ENCODE results near the gene RNASE1. TPM values are rescaled to one million over a fixed set of nuclear protein-coding genes. Genes with fewer than 3 reads are reported as not detected.

Gene RNASE1
- total RNA-seq, 1 donor from 2014 or later: 113 TPM

- Histone ChIP-seq H3K36me3 (ENCODE audit: control insufficient read depth in 3 of 3, insufficient read depth in 3 of 3, low read length in 3 of 3) (no peaks in the 10 kb centered on the region), H3K27me3 (ENCODE audit: control insufficient read depth in 3 of 3, insufficient read depth in 3 of 3, low read length in 3 of 3) (peaks cover 0 to 2% (median 0%) of the 10 kb centered on the region in 3 donors), H3K4me1 (ENCODE audit: control insufficient read depth in 3 of 3, insufficient read depth in 3 of 3, low read length in 3 of 3) (peaks cover 0 to 3% (median 3%) of the 10 kb centered on the region in 3 donors), H3K4me3 (ENCODE audit: low read length in 3 of 3) (no peak overlapping the region), H3K9ac (ENCODE audit: low read depth in 1 of 3, low read length in 3 of 3) (no peak overlapping the region), H3K9me3 (ENCODE audit: control insufficient read depth in 3 of 3, low read length in 3 of 3) (no peaks in the 10 kb centered on the region), H3K27ac (ENCODE audit: low read depth, low read length) (no peak overlapping the region)
Observed at GRCh38 chr14:20755037-20755436, 47.6 kb downstream of the RNASE1 start.

- H3K27ac ChIP-seq (ENCODE audit: low read depth, low read length): no peak overlapping the region
Observed at GRCh38 chr14:20754308-20754707, 48.3 kb downstream of the RNASE1 start.

GRCh38 chr14:20751963-20752562 is 50.6 kb downstream of the RNASE1 start:
- Histone ChIP-seq H3K4me3 (ENCODE audit: low read length in 3 of 3) (no peak overlapping the region), H3K36me3 (ENCODE audit: control insufficient read depth in 3 of 3, insufficient read depth in 3 of 3, low read length in 3 of 3) (no peaks in the 10 kb centered on the region), H3K27me3 (ENCODE audit: control insufficient read depth in 3 of 3, insufficient read depth in 3 of 3, low read length in 3 of 3) (peaks cover 0 to 2% (median 0%) of the 10 kb centered on the region in 3 donors), H3K9ac (ENCODE audit: low read depth in 1 of 3, low read length in 3 of 3) (no peak overlapping the region), H3K4me1 (ENCODE audit: control insufficient read depth in 3 of 3, insufficient read depth in 3 of 3, low read length in 3 of 3) (peaks cover 0 to 3% (median 0%) of the 10 kb centered on the region in 3 donors), H3K9me3 (ENCODE audit: control insufficient read depth in 3 of 3, low read length in 3 of 3) (no peaks in the 10 kb centered on the region), H3K27ac (ENCODE audit: low read depth, low read length) (no peak overlapping the region)

More at GRCh38 chr14:20754308-20754707, 48.3 kb downstream of the RNASE1 start:
- H3K27me3 ChIP-seq (ENCODE audit: control insufficient read depth in 3 of 3, insufficient read depth in 3 of 3, low read length in 3 of 3): peaks cover 0 to 2% (median 0%) of the 10 kb centered on the region in 3 donors
- no peak overlapping the region for H3K4me3 ChIP-seq (ENCODE audit: low read length in 3 of 3)
- H3K4me1 ChIP-seq (ENCODE audit: control insufficient read depth in 3 of 3, insufficient read depth in 3 of 3, low read length in 3 of 3): peaks cover 0 to 3% (median 3%) of the 10 kb centered on the region in 3 donors
- H3K36me3 ChIP-seq (ENCODE audit: control insufficient read depth in 3 of 3, insufficient read depth in 3 of 3, low read length in 3 of 3): no peaks in the 10 kb centered on the region
- H3K9ac ChIP-seq (ENCODE audit: low read depth in 1 of 3, low read length in 3 of 3): no peak overlapping the region
- H3K9me3 ChIP-seq (ENCODE audit: control insufficient read depth in 3 of 3, low read length in 3 of 3): no peaks in the 10 kb centered on the region

Other genes starting within 250 kb of the RNASE1 start
- not detected for gene RNASE9, start 241.8 kb downstream of the RNASE1 start, total RNA-seq
- gene RNASE11, start 214.8 kb downstream of the RNASE1 start, total RNA-seq: not detected
- gene RNASE12, start 211.5 kb downstream of the RNASE1 start, total RNA-seq: not detected
- gene OR6S1, start 161.2 kb downstream of the RNASE1 start, total RNA-seq: not detected
- gene RNASE4, start 118.3 kb downstream of the RNASE1 start, total RNA-seq: 17.7 TPM
- 3.7 TPM for gene ANG, start 114.1 kb downstream of the RNASE1 start, total RNA-seq
- gene EDDM3A, start 57.0 kb downstream of the RNASE1 start, total RNA-seq: not detected
- gene EDDM3B, start 34.4 kb downstream of the RNASE1 start, total RNA-seq: not detected
- gene RNASE6, start 21.6 kb downstream of the RNASE1 start, total RNA-seq: 5.2 TPM
- gene RNASE3, start 88.5 kb upstream of the RNASE1 start, total RNA-seq: not detected
- gene RNASE2, start 152.6 kb upstream of the RNASE1 start, total RNA-seq: not detected
- 45.4 TPM for gene METTL17, start 187.1 kb upstream of the RNASE1 start, total RNA-seq
- gene SLC39A2, start 196.4 kb upstream of the RNASE1 start, total RNA-seq: not detected
- gene NDRG2, start 222.2 kb upstream of the RNASE1 start, total RNA-seq: 162 TPM
- gene TPPP2, start 227.4 kb upstream of the RNASE1 start, total RNA-seq: not detected
- gene RNASE13, start 232.0 kb upstream of the RNASE1 start, total RNA-seq: not detected
- not detected for gene RNASE7, start 239.5 kb upstream of the RNASE1 start, total RNA-seq